Naive thymus-derived CD4-positive, alpha-beta T cell (primary cell): Measurements from ENCODE around the gene HIF3A. TPM values are rescaled to one million over a fixed set of nuclear protein-coding genes. Genes with fewer than 3 reads are reported as not detected.

Experiments used
- ATAC-seq: fragments of 150-1000 bp; cut with Tn5 transposase; 2 replicates; pipeline ENCODE4 v1.10.0; 2021; ENCODE audit warnings: mild to moderate bottlenecking, moderate library complexity
- CTCF ChIA-PET: fragments of 350-600 bp; sonication (Branson Sonifier 250); formaldehyde crosslinking; loops from one replicate; lab custom pipeline; 2021; ENCODE audit warnings: antibody characterized with exemption; lab: Charles Lee
- POLR2A ChIA-PET: fragments of 350-600 bp; sonication (Branson Sonifier 250); formaldehyde crosslinking; loops from one replicate; lab custom pipeline; 2021; ENCODE audit warnings: antibody characterized with exemption, inconsistent platforms; lab: Charles Lee
- DNase-seq, 9 donors: peaks; one replicate each; pipeline versions ENCODE4 v3.0.0 to v3.0.0-alpha.2; 2020 to 2022; ENCODE audit warnings: mixed read lengths in 1 of 9
- H3K27ac ChIP-seq: one replicate; pipeline ENCODE4 v1.7.0; 2013; ENCODE audit warnings: mild to moderate bottlenecking, low read depth, low read length, moderate library complexity
- H3K27me3 ChIP-seq, 2 donors: one replicate each; pipeline ENCODE4 v1.7.0; 2013; ENCODE audit warnings: low read length in 2 of 2, mild to moderate bottlenecking in 2 of 2, moderate library complexity in 2 of 2; ENCODE audit not compliant: control insufficient read depth in 2 of 2, insufficient read depth in 2 of 2
- H3K36me3 ChIP-seq, 3 experiments: 1 replicate in 2 of 3; 2 replicates in 1 of 3; pipeline ENCODE4 v1.7.0; 2013; ENCODE audit warnings: low read length in 3 of 3, mild to moderate bottlenecking in 3 of 3, moderate library complexity in 1 of 3; ENCODE audit not compliant: insufficient read depth in 3 of 3, control insufficient read depth in 2 of 3
- H3K4me1 ChIP-seq, 2 donors: one replicate each; pipeline ENCODE4 v1.7.0; 2013; ENCODE audit warnings: low read length in 2 of 2, mild to moderate bottlenecking in 2 of 2, moderate library complexity in 1 of 2; ENCODE audit not compliant: control insufficient read depth in 2 of 2, insufficient read depth in 2 of 2
- H3K4me3 ChIP-seq: 2 replicates; pipeline ENCODE4 v1.7.0; 2013; ENCODE audit warnings: mild to moderate bottlenecking, low read length
- H3K9me3 ChIP-seq, 3 experiments: 1 replicate in 2 of 3; 2 replicates in 1 of 3; pipeline ENCODE4 v1.7.0; 2013; ENCODE audit warnings: low read length in 3 of 3; ENCODE audit not compliant: control insufficient read depth in 2 of 3
- H3K27ac Mint-ChIP-seq, 9 donors: one replicate each; pipeline ENCODE4 v1.8.0; 2020 to 2022; ENCODE audit warnings: mixed read lengths in 9 of 9, mild to moderate bottlenecking in 8 of 9, moderate library complexity in 5 of 9, inconsistent platforms in 2 of 9
- H3K27me3 Mint-ChIP-seq, 5 donors: one replicate each; pipeline ENCODE4 v1.8.0; 2021 to 2022; ENCODE audit warnings: mixed read lengths in 5 of 5, mild to moderate bottlenecking in 1 of 5
- H3K36me3 Mint-ChIP-seq, 5 donors: one replicate each; pipeline ENCODE4 v1.8.0; 2020 to 2022; ENCODE audit warnings: mixed read lengths in 5 of 5, mild to moderate bottlenecking in 3 of 5, inconsistent platforms in 1 of 5
- H3K4me1 Mint-ChIP-seq, 7 donors: one replicate each; pipeline ENCODE4 v1.8.0; 2020 to 2022; ENCODE audit warnings: mixed read lengths in 7 of 7, mild to moderate bottlenecking in 3 of 7, inconsistent platforms in 1 of 7
- H3K4me3 Mint-ChIP-seq, 10 donors: one replicate each; pipeline ENCODE4 v1.8.0; 2020 to 2022; ENCODE audit warnings: mild to moderate bottlenecking in 10 of 10, mixed read lengths in 10 of 10, moderate library complexity in 6 of 10, inconsistent platforms in 2 of 10
- H3K9me3 Mint-ChIP-seq, 11 donors: one replicate each; pipeline ENCODE4 v1.8.0; 2020 to 2022; ENCODE audit warnings: mixed read lengths in 11 of 11, mild to moderate bottlenecking in 4 of 11, inconsistent platforms in 1 of 11, moderate library complexity in 1 of 11
- intact Hi-C, 2 donors: fragments of 100-400 bp; cut with micrococcal nuclease; formaldehyde crosslinking; loops; one replicate each; pipeline ENCODE4 v1.15.1; 2023
- polyA plus RNA-seq, 2 donors: library from polyadenylated mRNA; unstranded; fragments of 300-500 nt; fragmentation: Illumina TruSeq; gene quantifications; one replicate each; pipeline ENCODE4 v1.2.3, GENCODE V29; 2021
- total RNA-seq, 6 experiments: library from RNA in 5 of 6; stranded (reverse) in 5 of 6; gene quantifications; 1 replicate in 5 of 6; 2 replicates in 1 of 6; pipeline ENCODE4 v1.2.3 and lab custom pipeline; 2021 to 2026

The HIF3A gene
- total and polyA plus RNA-seq, 7 experiments from 2014 or later = not detected

GRCh38 chr19:46391296-46392251, 94.7 kb downstream of the HIF3A start:
- ChIA-PET CTCF (no interaction called here), POLR2A (no interaction called here)
- H3K9me3 ChIP-seq = no peaks in the 10 kb centered on the region
- Mint-ChIP-seq H3K36me3 (peaks cover 5 to 36% (median 10%) of the 10 kb centered on the region in 5 donors), H3K4me3 (no peak overlapping the region), H3K27ac (no peak overlapping the region), H3K27me3 (no peaks in the 10 kb centered on the region), H3K4me1 (peaks cover 0 to 18% (median 6%) of the 10 kb centered on the region in 7 donors), H3K9me3 (peaks cover 0 to 6% (median 0%) of the 10 kb centered on the region in 11 donors)
- H3K27ac ChIP-seq = no peak overlapping the region
- no peak overlapping the region for H3K4me3 ChIP-seq
- intact Hi-C loops = no loop called here
- peaks cover 0 to 62% (median 7%) of the 10 kb centered on the region in 3 experiments for H3K36me3 ChIP-seq
- no peak for ATAC-seq
- no peaks in the 10 kb centered on the region for H3K27me3 ChIP-seq
- H3K4me1 ChIP-seq = no peaks in the 10 kb centered on the region
- DNase-seq = no peak

- POLR2A ChIA-PET = no interaction called here
- Mint-ChIP-seq H3K36me3 (peaks cover 5 to 30% (median 10%) of the 10 kb centered on the region in 5 donors), H3K27ac (peak overlapping the region in 3 of 9 donors; percentile 2 to 51 (median 40)), H3K4me3 (no peak overlapping the region), H3K9me3 (peaks cover 0 to 6% (median 0%) of the 10 kb centered on the region in 11 donors), H3K4me1 (peaks cover 0 to 18% (median 6%) of the 10 kb centered on the region in 7 donors), H3K27me3 (no peaks in the 10 kb centered on the region)
- peaks cover 0 to 54% (median 7%) of the 10 kb centered on the region in 3 experiments for H3K36me3 ChIP-seq
- H3K4me3 ChIP-seq = no peak overlapping the region
- H3K27ac ChIP-seq = peak overlapping the region; percentile 19
- no peaks in the 10 kb centered on the region for H3K9me3 ChIP-seq
- no peaks in the 10 kb centered on the region for H3K27me3 ChIP-seq
- intact Hi-C loops = no loop called here
- CTCF ChIA-PET = no interaction called here
- no peaks in the 10 kb centered on the region for H3K4me1 ChIP-seq
- ATAC-seq (no peak), DNase-seq (no peak)
Measured at GRCh38 chr19:46392252-46392801, 95.5 kb downstream of the HIF3A start.

GRCh38 chr19:46392837-46393236, 96.0 kb downstream of the HIF3A start:
- Mint-ChIP-seq H3K9me3 (peaks cover 0 to 6% (median 0%) of the 10 kb centered on the region in 11 donors), H3K4me1 (peaks cover 0 to 18% (median 6%) of the 10 kb centered on the region in 7 donors), H3K27me3 (no peaks in the 10 kb centered on the region), H3K4me3 (no peak overlapping the region), H3K36me3 (peaks cover 5 to 26% (median 10%) of the 10 kb centered on the region in 5 donors), H3K27ac (peak overlapping the region in 2 of 9 donors; percentile 20 to 51)
- Histone ChIP-seq H3K27ac (peak overlapping the region; percentile 19), H3K27me3 (no peaks in the 10 kb centered on the region), H3K36me3 (peaks cover 0 to 49% (median 7%) of the 10 kb centered on the region in 3 experiments), H3K4me3 (no peak overlapping the region), H3K9me3 (no peaks in the 10 kb centered on the region), H3K4me1 (no peaks in the 10 kb centered on the region)
- ChIA-PET POLR2A (no interaction called here), CTCF (no interaction called here)
- ATAC-seq (no peak), DNase-seq (no peak)
- intact Hi-C loops = no loop called here

Other genes starting within 250 kb of the HIF3A start
- not detected for gene IGFL3, start 172.4 kb upstream of the HIF3A start, total RNA-seq
- not detected for gene IGFL3, start 172.4 kb upstream of the HIF3A start, polyA plus RNA-seq
- gene IGFL2, start 148.8 kb upstream of the HIF3A start, total RNA-seq = under 1 TPM in 1 of 5 experiments, not detected in 4; 0.48 TPM
- gene IGFL2, start 148.8 kb upstream of the HIF3A start, polyA plus RNA-seq = not detected
- not detected for gene IGFL1, start 67.3 kb upstream of the HIF3A start, total RNA-seq
- gene IGFL1, start 67.3 kb upstream of the HIF3A start, polyA plus RNA-seq = not detected
- gene PPP5C, start 50.0 kb downstream of the HIF3A start, total RNA-seq = 100 to 1,000 TPM in 1 of 5 experiments, 10 to 100 TPM in 4; 41.4 to 107 (median 52.0) TPM
- gene PPP5C, start 50.0 kb downstream of the HIF3A start, polyA plus RNA-seq = 10 to 100 TPM; 17.4 to 34.8 TPM
- gene CCDC8, start 116.5 kb downstream of the HIF3A start, total RNA-seq = not detected
- gene CCDC8, start 116.5 kb downstream of the HIF3A start, polyA plus RNA-seq = not detected
- gene PNMA8C, start 131.9 kb downstream of the HIF3A start, total RNA-seq = not detected
- gene PNMA8C, start 131.9 kb downstream of the HIF3A start, polyA plus RNA-seq = not detected
- gene PNMA8A, start 174.5 kb downstream of the HIF3A start, total RNA-seq = under 1 TPM in 2 of 5 experiments, not detected in 3; 0.62 to 0.86 TPM
- gene PNMA8A, start 174.5 kb downstream of the HIF3A start, polyA plus RNA-seq = not detected
- gene PNMA8B, start 198.8 kb downstream of the HIF3A start, total RNA-seq = 1 to 10 TPM in 2 of 5 experiments, under 1 TPM in 2, not detected in 1; 0.24 to 2.3 (median 1.5) TPM
- gene PNMA8B, start 198.8 kb downstream of the HIF3A start, polyA plus RNA-seq = 1 to 10 TPM; 1.0 to 1.8 TPM